ENCODE measurements around the gene TTC33. TPM values are rescaled to one million over a fixed set of nuclear protein-coding genes. Genes with fewer than 3 reads are reported as not detected.
"Not testable (repeated sequence)": the region's sequence is repeated elsewhere in the genome, so short reads cannot be mapped to it uniquely, and the experiment has no call there.

The TTC33 gene
- total and polyA plus RNA-seq, 2 of the 13 experiments (the other 11 are each of a cell fraction or from before 2014, with no cell fraction given), result 4.5 to 20.0 TPM

- TF ChIP-seq ZHX2 (IDR thresholded peaks at IDR 0.05; ENCODE audit: low read depth) (no peak), ZHX2 (CRISPR knock-in tag; IDR thresholded peaks at IDR 0.05; ENCODE audit: borderline replicate concordance) (no peak), GTF2F1 (IDR thresholded peaks at IDR 0.05; ENCODE audit: low read length) (no peak), PHF21A (CRISPR knock-in tag; IDR thresholded peaks at IDR 0.05) (no peak), MAF1 (CRISPR knock-in tag; IDR thresholded peaks at IDR 0.05; ENCODE audit: borderline replicate concordance) (no peak), HNRNPH1 (optimal IDR thresholded peaks at IDR 0.05; ENCODE audit: low read depth, low read length) (no peak), GATAD2A (CRISPR knock-in tag; IDR thresholded peaks at IDR 0.05) (no peak), MTA3 (CRISPR knock-in tag; IDR thresholded peaks at IDR 0.05) (no peak), NCOR1 (IDR thresholded peaks at IDR 0.05; ENCODE audit: borderline replicate concordance, low read length) (no peak)
Observed at GRCh38 chr5:40656766-40657165, 99.0 kb downstream of the TTC33 start (continued).

- in situ Hi-C loops (cut with HindIII; ENCODE audit: extremely low pct_ligation_motif_present, low pct_unique_long_range_greater_than_20kb); intact Hi-C loops (cut with micrococcal nuclease; ENCODE audit: unreplicated experiment); ATAC-seq: not testable (repeated sequence)
Observed at GRCh38 chr5:40656091-40656490, 99.7 kb downstream of the TTC33 start.

More at GRCh38 chr5:40656091-40656490, 99.7 kb downstream of the TTC33 start:
- FAIRE-seq; H2AFZ ChIP-seq (ENCODE audit: low read length); H3K9ac ChIP-seq (ENCODE audit: insufficient read depth, low read depth, low read length); H3K4me2 ChIP-seq (ENCODE audit: low read depth, low read length); DNase-seq (ENCODE audit: low spot score); H3K36me3 ChIP-seq (replicated peaks in 1 of 2; ENCODE audit: control insufficient read depth in 1 of 2, insufficient read depth in 2 of 2, low read length in 2 of 2); H3K79me2 ChIP-seq (ENCODE audit: insufficient read depth, low read length); BruUV-seq (replicated peaks); CTCF ChIA-PET (ENCODE audit: low intra/inter-chr PET ratio, low total read pairs); H3K27me3 ChIP-seq (ENCODE audit: control insufficient read depth in 1 of 2, insufficient read depth in 2 of 2, low read length in 2 of 2); H3K4me1 ChIP-seq (ENCODE audit: insufficient read depth, low read length); H4K20me1 ChIP-seq (ENCODE audit: insufficient read depth, low read length); H3K4me3 ChIP-seq (replicated peaks in 1 of 3; ENCODE audit: insufficient read depth in 1 of 3, low read depth in 2 of 3, low read length in 3 of 3); POLR2A ChIA-PET; H3K9me3 ChIP-seq (ENCODE audit: low read length); H3K27ac ChIP-seq (ENCODE audit: extremely low read length, insufficient read depth, low read length): not testable (repeated sequence)
